ENCODE results near the gene GUCA1A.
"Not testable (repeated sequence)": the region's sequence is repeated elsewhere in the genome, so short reads cannot be mapped to it uniquely, and the experiment has no call there.

The GUCA1A gene

GRCh38 chr6:42211726-42212125, 38.6 kb downstream of the GUCA1A start:
- Histone ChIP-seq H3K36me3 (ENCODE audit: insufficient read depth, insufficient read length, low read length) (peaks cover 40% of the 10 kb centered on the region), H3K4me3 (ENCODE audit: insufficient read length, low read depth) (no peak overlapping the region), H3K27me3 (ENCODE audit: insufficient read depth, insufficient read length) (no peaks in the 10 kb centered on the region), H3K9ac (ENCODE audit: insufficient read length, low read depth) (no peak overlapping the region), H3K4me1 (ENCODE audit: insufficient read depth, insufficient read length) (no peaks in the 10 kb centered on the region), H3K9me3 (ENCODE audit: insufficient read depth, low read length) (no peaks in the 10 kb centered on the region)
- DNase-seq (ENCODE audit: low read depth, low spot score), result no peak
- TF ChIP-seq SUZ12 (IDR thresholded peaks at IDR 0.05; ENCODE audit: extremely low read depth, insufficient read depth, insufficient read length) (no peak), ZNF274 (IDR thresholded peaks at IDR 0.05; ENCODE audit: low read depth, low read length) (no peak), YY1 (IDR thresholded peaks at IDR 0.05; ENCODE audit: insufficient read depth, insufficient read length) (no peak)

GRCh38 chr6:42212442-42212841, 39.3 kb downstream of the GUCA1A start:
- DNase-seq (ENCODE audit: low read depth, low spot score), result no peak
- Histone ChIP-seq H3K4me3 (ENCODE audit: insufficient read length, low read depth) (no peak overlapping the region), H3K36me3 (ENCODE audit: insufficient read depth, insufficient read length, low read length) (peaks cover 40% of the 10 kb centered on the region), H3K4me1 (ENCODE audit: insufficient read depth, insufficient read length) (no peaks in the 10 kb centered on the region), H3K9me3 (ENCODE audit: insufficient read depth, low read length) (no peaks in the 10 kb centered on the region), H3K27me3 (ENCODE audit: insufficient read depth, insufficient read length) (no peaks in the 10 kb centered on the region), H3K9ac (ENCODE audit: insufficient read length, low read depth) (no peak overlapping the region)
- TF ChIP-seq YY1 (IDR thresholded peaks at IDR 0.05; ENCODE audit: insufficient read depth, insufficient read length), result no peak
- no peak for TF ChIP-seq SUZ12 (IDR thresholded peaks at IDR 0.05; ENCODE audit: extremely low read depth, insufficient read depth, insufficient read length)
- no peak for TF ChIP-seq ZNF274 (IDR thresholded peaks at IDR 0.05; ENCODE audit: low read depth, low read length)

- Histone ChIP-seq H3K36me3 (ENCODE audit: insufficient read depth, insufficient read length, low read length) (peaks cover 18% of the 10 kb centered on the region), H3K4me3 (ENCODE audit: insufficient read length, low read depth) (peak overlapping the region; percentile 71), H3K9ac (ENCODE audit: insufficient read length, low read depth) (peak overlapping the region; percentile 70)
- not testable (repeated sequence) for DNase-seq (ENCODE audit: low read depth, low spot score); H3K27me3 ChIP-seq (ENCODE audit: insufficient read depth, insufficient read length); H3K4me1 ChIP-seq (ENCODE audit: insufficient read depth, insufficient read length); H3K9me3 ChIP-seq (ENCODE audit: insufficient read depth, low read length)
Observed at GRCh38 chr6:42216495-42216894, 43.3 kb downstream of the GUCA1A start.

- H3K9me3 ChIP-seq (ENCODE audit: insufficient read depth, low read length), result no peaks in the 10 kb centered on the region
- no peaks in the 10 kb centered on the region for H3K4me1 ChIP-seq (ENCODE audit: insufficient read depth, insufficient read length)
- no peaks in the 10 kb centered on the region for H3K27me3 ChIP-seq (ENCODE audit: insufficient read depth, insufficient read length)
- H3K4me3 ChIP-seq (ENCODE audit: insufficient read length, low read depth), result peak overlapping the region; percentile 71
- peak overlapping the region; percentile 79 for H3K9ac ChIP-seq (ENCODE audit: insufficient read length, low read depth)
- TF ChIP-seq ZNF274 (IDR thresholded peaks at IDR 0.05; ENCODE audit: low read depth, low read length) (no peak), SUZ12 (IDR thresholded peaks at IDR 0.05; ENCODE audit: extremely low read depth, insufficient read depth, insufficient read length) (no peak), YY1 (IDR thresholded peaks at IDR 0.05; ENCODE audit: insufficient read depth, insufficient read length) (no peak)
- peaks cover 13% of the 10 kb centered on the region for H3K36me3 ChIP-seq (ENCODE audit: insufficient read depth, insufficient read length, low read length)
- no peak for DNase-seq (ENCODE audit: low read depth, low spot score)
Observed at GRCh38 chr6:42217157-42217518, 44.0 kb downstream of the GUCA1A start.

- no peaks in the 10 kb centered on the region for H3K9me3 ChIP-seq (ENCODE audit: insufficient read depth, low read length)
- peak within 1 kb of the TSS; percentile 71 for H3K4me3 ChIP-seq (ENCODE audit: insufficient read length, low read depth)
- TF ChIP-seq YY1 (IDR thresholded peaks at IDR 0.05; ENCODE audit: insufficient read depth, insufficient read length) (peak; percentile 90), ZNF274 (IDR thresholded peaks at IDR 0.05; ENCODE audit: low read depth, low read length) (no peak)
Observed at GRCh38 chr6:42217519-42218367, 44.6 kb downstream of the GUCA1A start, which contains the start of gene MRPS10. Gene MRPS10 (minus strand): TSS chr6:42217861. CDS start chr6:42217849, 12 bp downstream.

GRCh38 chr6:42220807-42221206, 47.6 kb downstream of the GUCA1A start:
- H3K9ac ChIP-seq (ENCODE audit: insufficient read length, low read depth), result no peak overlapping the region
- H3K9me3 ChIP-seq (ENCODE audit: insufficient read depth, low read length), result no peaks in the 10 kb centered on the region
- H3K4me3 ChIP-seq (ENCODE audit: insufficient read length, low read depth), result no peak overlapping the region
- H3K27me3 ChIP-seq (ENCODE audit: insufficient read depth, insufficient read length), result no peaks in the 10 kb centered on the region
- no peak for DNase-seq (ENCODE audit: low read depth, low spot score)
- no peaks in the 10 kb centered on the region for H3K36me3 ChIP-seq (ENCODE audit: insufficient read depth, insufficient read length, low read length)
- no peaks in the 10 kb centered on the region for H3K4me1 ChIP-seq (ENCODE audit: insufficient read depth, insufficient read length)
- TF ChIP-seq ZNF274 (IDR thresholded peaks at IDR 0.05; ENCODE audit: low read depth, low read length) (no peak), YY1 (IDR thresholded peaks at IDR 0.05; ENCODE audit: insufficient read depth, insufficient read length) (no peak), SUZ12 (IDR thresholded peaks at IDR 0.05; ENCODE audit: extremely low read depth, insufficient read depth, insufficient read length) (no peak)

More at GRCh38 chr6:42217519-42218367, 44.6 kb downstream of the GUCA1A start, which contains the start of gene MRPS10:
- H3K4me1 ChIP-seq (ENCODE audit: insufficient read depth, insufficient read length), result no peaks in the 10 kb centered on the region
- peak within 1 kb of the TSS; percentile 79 for H3K9ac ChIP-seq (ENCODE audit: insufficient read length, low read depth)
- no peaks in the 10 kb centered on the region for H3K27me3 ChIP-seq (ENCODE audit: insufficient read depth, insufficient read length)
- H3K36me3 ChIP-seq (ENCODE audit: insufficient read depth, insufficient read length, low read length), result peaks cover 12% of the 10 kb centered on the region
- peak; percentile 82 for DNase-seq (ENCODE audit: low read depth, low spot score)

- no peak for DNase-seq (ENCODE audit: low read depth, low spot score)
- Histone ChIP-seq H3K4me3 (ENCODE audit: insufficient read length, low read depth) (no peak overlapping the region), H3K9me3 (ENCODE audit: insufficient read depth, low read length) (no peaks in the 10 kb centered on the region), H3K4me1 (ENCODE audit: insufficient read depth, insufficient read length) (no peaks in the 10 kb centered on the region), H3K27me3 (ENCODE audit: insufficient read depth, insufficient read length) (no peaks in the 10 kb centered on the region), H3K36me3 (ENCODE audit: insufficient read depth, insufficient read length, low read length) (no peaks in the 10 kb centered on the region), H3K9ac (ENCODE audit: insufficient read length, low read depth) (no peak overlapping the region)
- TF ChIP-seq YY1 (IDR thresholded peaks at IDR 0.05; ENCODE audit: insufficient read depth, insufficient read length) (no peak), SUZ12 (IDR thresholded peaks at IDR 0.05; ENCODE audit: extremely low read depth, insufficient read depth, insufficient read length) (no peak)
Observed at GRCh38 chr6:42221546-42221945, 48.4 kb downstream of the GUCA1A start.

All from NT2/D1 (cell line).